Epithelial cell of prostate (primary cell): Measurements from ENCODE around the gene SRCAP.

Experiments used
- DNase-seq: peaks from one replicate; pipeline ENCODE4 v3.0.0-alpha.2; 2011; ENCODE audit warnings: low read depth, low spot score
- H3K27ac ChIP-seq: fragments of 450-650 bp; 2 replicates; pipeline ENCODE4 v1.5.1; 2017; ENCODE audit warnings: mild to moderate bottlenecking

Gene SRCAP

GRCh38 chr16:30750201-30750600 lies 51.2 kb downstream of the SRCAP start:
- H3K27ac ChIP-seq = no peak overlapping the region
- no peak for DNase-seq

GRCh38 chr16:30750876-30751465 lies 52.0 kb downstream of the SRCAP start:
- no peak for DNase-seq

GRCh38 chr16:30753596-30753995 lies 54.6 kb downstream of the SRCAP start:
- no peak overlapping the region for H3K27ac ChIP-seq
- no peak for DNase-seq

More at GRCh38 chr16:30750876-30751465, 52.0 kb downstream of the SRCAP start:
- H3K27ac ChIP-seq = no peak overlapping the region

GRCh38 chr16:30755955-30756780 lies 57.2 kb downstream of the SRCAP start:
- H3K27ac ChIP-seq = no peak overlapping the region
- DNase-seq = no peak

- DNase-seq = no peak
- no peak overlapping the region for H3K27ac ChIP-seq
These were observed 57.8 kb downstream of the SRCAP start for GRCh38 chr16:30756781-30757100.

- no peak for DNase-seq
- no peak overlapping the region for H3K27ac ChIP-seq
These were observed 58.3 kb downstream of the SRCAP start for GRCh38 chr16:30757316-30757715.

GRCh38 chr16:30758988-30759491 lies 60.1 kb downstream of the SRCAP start:
- H3K27ac ChIP-seq = no peak overlapping the region
- DNase-seq = no peak

- DNase-seq = no peak
- no peak overlapping the region for H3K27ac ChIP-seq
These were observed 61.1 kb downstream of the SRCAP start for GRCh38 chr16:30760001-30760559.

GRCh38 chr16:30760577-30761426 lies 61.8 kb downstream of the SRCAP start:
- H3K27ac ChIP-seq = peak overlapping the region; percentile 63
- no peak for DNase-seq

- peak overlapping the region; percentile 63 for H3K27ac ChIP-seq
- DNase-seq = no peak
These were observed 62.5 kb downstream of the SRCAP start for GRCh38 chr16:30761427-30761927.

GRCh38 chr16:30761928-30762902 lies 63.2 kb downstream of the SRCAP start, which contains the start of the genes CFAP119 and RNF40:
Gene CFAP119 (minus strand): TSS chr16:30762062. CDS start chr16:30761748, 314 bp downstream.
Gene RNF40 (plus strand): TSS chr16:30762322. CDS start chr16:30762546, 224 bp downstream.
- peak; percentile 85 for DNase-seq
- H3K27ac ChIP-seq = peak within 1 kb of the TSS; percentile 63

- H3K27ac ChIP-seq = peak overlapping the region; percentile 63
- DNase-seq = no peak
These were observed 64.2 kb downstream of the SRCAP start for GRCh38 chr16:30762991-30763725.

GRCh38 chr16:30764086-30764485 lies 65.1 kb downstream of the SRCAP start:
- H3K27ac ChIP-seq = no peak overlapping the region

GRCh38 chr16:30764816-30765465 lies 66.0 kb downstream of the SRCAP start:
- no peak overlapping the region for H3K27ac ChIP-seq
- DNase-seq = no peak

More at GRCh38 chr16:30764086-30764485, 65.1 kb downstream of the SRCAP start:
- DNase-seq = no peak

GRCh38 chr16:30766206-30766932 lies 67.4 kb downstream of the SRCAP start:
- H3K27ac ChIP-seq = no peak overlapping the region
- DNase-seq = no peak

GRCh38 chr16:30766933-30767284 lies 67.9 kb downstream of the SRCAP start:
- DNase-seq = no peak
- no peak overlapping the region for H3K27ac ChIP-seq
